ENCODE data around the gene EXD2.
"Not testable (repeated sequence)": the region's sequence is repeated elsewhere in the genome, so short reads cannot be mapped to it uniquely, and the experiment has no call there.

The EXD2 gene

DNA sequence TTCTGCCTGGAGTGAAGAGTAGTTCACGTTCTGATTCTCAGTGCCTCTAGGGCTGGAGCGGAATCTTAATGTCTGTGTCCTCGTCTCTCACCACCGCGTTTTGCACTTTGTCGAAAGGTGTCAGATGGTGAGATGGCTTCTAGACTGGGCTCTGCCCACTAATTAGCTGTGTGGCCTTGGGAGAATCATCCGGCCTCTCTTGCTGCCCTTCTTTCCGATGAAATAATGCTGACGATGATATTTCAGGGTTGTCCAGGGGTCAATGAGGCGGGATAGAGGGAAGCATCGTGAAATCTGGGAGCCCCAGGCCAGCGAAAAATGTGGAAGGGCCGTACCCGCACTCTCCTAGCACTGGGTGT is 67.8 kb downstream of the EXD2 start:
- peak in 1 of 2 experiments; percentile 40 for DNase-seq

DNA sequence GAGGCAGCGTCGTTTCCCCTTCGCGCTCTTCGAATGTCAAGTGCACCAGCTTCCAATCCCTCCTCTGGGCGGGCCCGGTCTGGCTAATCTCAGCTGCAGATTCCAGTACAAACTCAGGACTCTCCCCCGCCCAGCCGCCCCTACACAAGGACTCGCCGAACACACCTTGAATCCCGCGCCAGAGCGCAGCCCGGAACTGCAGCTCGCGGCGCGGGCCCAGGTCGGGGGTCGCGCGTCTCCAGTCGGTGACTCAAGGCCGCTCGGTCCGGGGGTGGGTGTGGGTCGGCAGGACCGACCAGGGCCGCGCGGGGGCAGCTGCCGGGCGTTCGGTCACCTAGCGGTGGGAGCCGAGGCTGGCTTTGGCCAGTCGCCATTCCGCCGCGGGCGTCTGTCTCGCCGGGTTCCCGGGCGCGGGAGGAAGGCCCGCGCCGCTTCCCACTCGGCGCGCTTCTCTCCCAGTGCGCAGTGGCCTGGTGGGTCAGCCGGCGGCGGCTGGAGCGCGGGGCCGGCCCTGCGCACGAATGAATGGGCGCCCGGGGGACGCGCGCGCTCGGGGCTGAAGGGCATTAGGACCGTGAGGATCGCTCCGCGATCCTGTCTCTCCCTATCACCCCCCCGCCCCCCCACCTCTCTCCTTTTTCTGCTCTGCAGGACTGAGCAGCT is 68.4 kb downstream of the EXD2 start, which contains the start of gene GALNT16:
TSS of gene GALNT16 (plus strand) at position 632 of the 663 bp plus-strand sequence. CDS start 133 bp downstream, outside the sequence.
- peak; percentile 81 to 88 for DNase-seq

GRCh38 chr14:69260190-69260860 is 69.0 kb downstream of the EXD2 start:
- DNase-seq, result peak; percentile 66 to 72

DNA sequence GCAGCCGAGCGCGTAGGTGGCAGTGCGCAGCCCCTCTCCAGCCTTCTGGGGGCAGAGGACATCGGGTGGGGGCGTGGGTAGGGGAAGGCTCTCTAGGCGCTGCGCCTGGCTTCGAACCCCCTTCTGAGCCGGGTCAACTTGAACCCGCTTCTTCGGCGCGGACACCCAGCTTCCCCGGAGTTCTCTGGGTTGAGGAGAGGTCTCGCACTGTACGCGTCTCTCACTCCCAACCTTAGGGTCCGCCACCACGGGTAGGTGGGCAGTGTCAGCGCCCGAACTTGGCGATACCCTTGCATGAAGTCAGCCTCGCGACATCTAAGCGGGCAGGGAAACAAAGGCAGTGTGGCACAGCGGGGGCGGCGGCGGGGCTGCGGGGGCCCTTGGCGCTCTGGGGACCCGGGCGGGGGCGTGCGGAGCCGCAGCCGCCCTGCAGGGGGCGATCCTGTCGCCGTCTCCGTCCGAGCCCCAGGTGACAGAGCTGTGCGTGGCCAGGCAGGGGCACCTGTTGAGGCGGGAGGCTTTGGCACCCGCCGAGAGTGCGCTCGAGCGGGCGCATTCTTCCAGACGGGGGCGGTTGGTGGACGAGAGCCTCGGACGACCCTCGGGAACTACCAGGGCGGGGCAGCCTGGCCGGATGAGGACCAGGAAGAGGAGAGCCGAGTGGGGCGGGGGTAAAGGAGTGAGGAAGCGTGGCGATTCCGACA is 69.7 kb downstream of the EXD2 start:
- peak in 1 of 2 experiments; percentile 60 for DNase-seq

DNA sequence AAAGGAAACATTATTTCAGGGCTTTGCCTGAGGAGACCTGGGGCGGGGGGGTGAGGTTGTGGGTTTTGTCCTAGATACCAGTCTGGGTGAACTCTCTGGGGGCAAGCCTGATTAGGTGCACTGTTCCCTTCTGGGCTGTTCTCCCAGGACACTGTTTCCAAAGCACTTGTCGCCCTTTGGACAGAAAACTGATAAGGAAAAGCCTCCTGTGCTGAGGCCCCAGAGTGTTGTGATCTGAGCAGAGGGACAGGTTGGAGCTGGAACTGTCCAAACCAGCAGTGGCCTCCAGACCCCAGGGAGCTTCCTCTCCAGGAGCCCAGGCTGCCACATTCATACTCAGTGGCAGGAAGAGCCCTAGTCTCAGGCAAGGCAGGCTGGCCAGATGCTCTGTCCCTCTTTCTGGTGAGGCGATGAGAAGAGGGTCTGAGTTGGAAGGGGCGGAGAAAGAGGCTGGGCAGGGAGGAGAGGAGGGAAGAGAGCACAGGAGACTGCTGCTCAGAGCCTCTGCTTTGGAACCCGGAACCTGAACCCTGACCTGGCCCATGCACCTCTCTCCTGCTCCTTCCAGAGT is 70.5 kb downstream of the EXD2 start:
- peak in 1 of 2 experiments; percentile 53 for DNase-seq

- no peak for DNase-seq
Observed at GRCh38 chr14:69262516-69262915, 71.2 kb downstream of the EXD2 start.

DNA sequence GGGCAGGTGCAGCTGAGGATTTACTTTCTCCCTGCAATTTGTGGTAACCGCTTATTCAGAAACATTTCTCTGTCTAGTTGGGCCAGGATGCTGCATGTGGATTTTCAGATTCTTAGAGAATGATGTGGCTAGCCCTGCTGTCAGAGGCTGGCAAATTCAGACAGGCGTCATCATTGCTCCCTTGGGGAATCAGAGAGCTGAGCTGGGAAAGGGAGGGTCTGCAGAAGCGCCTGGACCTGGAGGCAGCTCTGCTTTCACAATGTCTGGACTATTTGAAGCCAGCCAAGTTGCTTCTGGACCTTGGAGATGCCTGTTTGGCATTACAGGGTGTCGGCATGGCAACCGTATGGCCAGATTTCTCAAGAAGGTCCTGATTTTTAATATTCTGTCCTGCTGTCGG is 72.1 kb downstream of the EXD2 start:
- DNase-seq, result peak in 1 of 2 experiments; percentile 44

GRCh38 chr14:69263771-69264170 is 72.5 kb downstream of the EXD2 start:
- no peak for DNase-seq

DNA sequence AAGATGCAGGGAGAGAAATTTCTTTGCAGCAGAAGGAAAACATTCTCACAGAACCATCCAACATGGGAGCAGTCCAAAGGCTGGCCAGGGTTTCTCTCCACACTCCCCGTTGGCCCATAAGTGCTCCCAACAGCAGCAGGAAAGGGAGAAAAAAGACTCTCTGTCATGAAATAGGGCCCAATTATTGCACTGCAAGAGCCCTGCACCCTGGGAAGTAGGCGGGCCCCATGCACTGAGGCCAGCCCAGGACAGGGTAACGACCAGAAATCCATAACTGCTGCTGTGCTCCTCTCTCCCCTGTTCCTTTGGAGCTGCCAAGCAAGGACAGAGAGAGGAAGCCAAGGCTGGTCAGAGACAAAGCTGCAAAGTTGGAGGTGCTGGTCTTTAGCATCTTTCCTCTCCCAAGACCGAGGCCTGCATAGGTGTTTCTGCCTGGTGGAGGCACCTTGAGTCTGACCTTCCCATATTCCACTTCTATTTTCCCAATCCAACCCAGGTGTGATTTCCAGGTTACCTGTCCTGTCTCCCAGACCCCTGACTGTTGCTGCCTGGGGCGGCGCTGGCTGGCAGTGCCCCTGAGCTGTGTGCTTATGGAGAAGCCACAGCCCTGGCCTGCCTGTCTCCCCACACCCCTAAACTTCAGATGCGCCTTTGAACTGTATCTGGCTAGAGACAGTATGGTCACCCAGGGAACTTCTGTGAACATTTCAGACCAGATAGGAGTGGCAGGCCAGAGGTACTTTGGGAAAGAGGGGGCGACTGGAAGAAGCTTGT is 75.5 kb downstream of the EXD2 start:
- DNase-seq, result no peak

DNA sequence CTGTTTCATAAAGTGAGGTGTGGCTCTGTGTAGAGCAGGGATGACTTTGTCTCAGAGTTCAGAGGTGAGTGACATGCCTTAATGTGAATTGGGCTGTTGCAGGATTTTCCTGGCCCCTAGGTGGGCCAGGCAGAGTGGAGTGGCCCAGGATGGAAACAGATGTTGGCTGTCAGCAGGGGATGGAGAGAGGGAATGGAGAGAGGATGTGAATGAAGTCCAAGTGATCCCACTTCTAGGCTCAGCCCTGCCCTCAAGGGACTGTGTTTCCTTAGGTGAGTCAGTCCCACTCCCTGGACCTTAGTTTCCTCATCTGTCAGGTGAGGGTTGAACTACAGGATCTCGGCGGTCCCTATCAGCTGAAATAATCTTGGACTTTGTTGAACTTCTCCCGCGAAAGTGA is 76.2 kb downstream of the EXD2 start:
- no peak for DNase-seq

DNA sequence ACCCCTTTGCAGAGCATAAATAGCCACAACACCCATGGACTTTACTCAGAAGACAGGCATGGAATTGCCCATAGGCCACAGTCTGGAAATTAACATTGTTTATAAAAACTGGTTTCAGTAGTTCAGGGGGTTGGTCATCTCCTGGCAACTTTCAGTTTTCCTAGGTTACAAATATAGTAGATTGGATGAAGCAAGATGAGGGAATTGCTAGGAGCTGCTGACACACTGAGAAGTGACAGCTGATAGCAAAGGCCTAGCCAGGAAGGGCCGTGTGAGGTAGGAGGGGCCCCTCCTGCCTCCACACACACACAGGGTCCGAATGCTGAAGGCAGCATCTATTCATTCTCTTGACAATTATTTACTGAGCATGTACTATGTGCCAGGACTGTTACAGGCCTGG is 76.9 kb downstream of the EXD2 start:
- DNase-seq, result no peak

- no peak for DNase-seq
Observed at GRCh38 chr14:69268763-69269162, 77.5 kb downstream of the EXD2 start.

GRCh38 chr14:69269381-69269780 is 78.1 kb downstream of the EXD2 start:
- DNase-seq, result no peak

DNA sequence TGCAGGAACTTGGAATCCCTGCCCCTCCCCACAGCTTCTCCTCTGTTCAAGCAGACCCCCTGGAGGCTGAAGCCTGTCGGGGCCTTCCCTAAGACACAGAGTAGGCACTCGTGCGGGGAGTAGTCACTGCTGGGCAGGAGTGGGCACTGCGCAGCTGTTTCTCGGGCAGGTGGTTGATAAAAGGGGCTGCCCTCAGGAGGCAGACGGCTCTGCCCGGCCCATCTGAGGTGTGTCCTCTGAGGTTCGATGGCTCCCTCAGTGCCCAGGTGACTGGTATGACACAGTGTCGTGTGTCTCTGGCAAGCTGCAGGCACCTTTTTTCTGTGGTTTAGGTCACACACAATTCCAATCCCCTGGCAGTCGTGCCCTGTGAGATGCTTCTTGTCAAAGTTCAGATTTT is 78.8 kb downstream of the EXD2 start:
- DNase-seq, result no peak

- no peak for DNase-seq
Observed at GRCh38 chr14:69270795-69271708, 79.8 kb downstream of the EXD2 start.

DNA sequence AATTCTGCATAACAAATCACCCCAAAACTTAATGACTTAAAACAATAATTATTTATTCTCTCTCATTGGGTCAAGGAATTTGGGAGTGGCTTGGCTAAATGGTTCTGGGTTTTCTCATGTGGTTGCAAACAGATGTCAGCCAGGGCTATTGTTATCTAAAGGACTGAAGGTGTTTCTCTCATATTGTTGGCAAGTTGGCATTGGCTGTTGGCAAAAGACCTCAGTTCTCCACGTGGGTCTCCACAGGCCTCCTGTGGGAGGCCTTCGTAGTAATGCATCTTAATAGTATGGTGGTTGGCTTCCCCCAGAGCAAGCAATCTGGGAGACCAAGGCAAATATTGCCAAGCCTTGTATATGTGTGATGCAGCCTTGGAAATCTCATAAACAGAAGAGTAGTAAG is 83.0 kb downstream of the EXD2 start:
- DNase-seq, result no peak

DNA sequence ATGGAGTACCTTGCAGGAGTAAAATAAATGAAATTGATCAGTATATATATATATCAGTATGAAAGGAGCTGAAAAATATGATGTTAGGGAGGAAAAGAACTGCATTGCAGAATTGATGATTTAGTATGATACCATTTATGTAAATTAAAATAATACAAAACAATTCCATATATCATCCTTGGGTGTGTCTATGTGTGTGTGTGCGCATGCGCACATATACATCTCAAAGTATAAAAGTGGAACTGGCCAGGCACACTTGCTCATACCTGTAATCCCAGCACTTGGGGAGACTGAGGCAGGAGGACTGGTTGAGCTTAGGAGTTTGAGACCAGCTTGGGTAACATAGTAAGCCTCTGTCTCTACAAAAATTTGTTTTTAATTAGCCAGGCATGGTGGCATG is 84.0 kb downstream of the EXD2 start:
- no peak for DNase-seq

- DNase-seq, result not testable (repeated sequence)
Observed at GRCh38 chr14:69277356-69277755, 86.1 kb downstream of the EXD2 start.

GRCh38 chr14:69280746-69281291 is 89.5 kb downstream of the EXD2 start:
- DNase-seq, result no peak

DNA sequence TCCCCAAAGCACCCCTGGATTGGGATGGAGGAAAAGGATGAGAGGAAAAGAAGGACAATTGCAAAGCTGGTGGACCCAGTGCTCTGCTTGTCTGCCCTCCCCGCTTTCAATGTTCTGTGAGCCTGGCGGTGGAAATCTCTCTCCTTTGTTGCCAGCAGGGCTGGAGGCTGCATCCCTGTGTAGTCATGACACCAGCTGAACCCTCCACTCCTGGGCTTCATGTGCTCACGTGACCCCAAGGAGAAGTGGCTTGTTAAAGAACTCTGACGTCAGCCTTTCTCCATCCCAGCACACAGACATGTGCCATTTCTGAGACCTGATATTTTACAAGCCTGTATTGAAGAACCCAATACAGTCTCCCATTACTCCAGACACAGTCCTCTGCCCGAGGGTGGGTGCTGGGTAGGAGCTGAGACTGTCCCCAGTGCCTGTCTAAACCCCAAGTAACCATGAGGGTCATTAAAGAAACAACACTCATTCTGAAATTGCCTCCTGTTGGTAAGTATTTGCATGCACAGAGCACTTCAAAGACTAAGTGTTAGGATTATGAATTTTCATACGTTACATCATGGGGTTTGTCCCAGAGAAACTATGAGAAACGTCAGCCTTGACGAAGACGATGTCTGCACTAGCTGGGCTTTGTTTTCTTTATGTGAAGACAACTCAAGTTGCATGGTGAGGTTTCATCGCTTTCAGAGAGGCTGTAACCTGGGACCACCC is 90.3 kb downstream of the EXD2 start:
- DNase-seq, result peak; percentile 67 to 69

DNA sequence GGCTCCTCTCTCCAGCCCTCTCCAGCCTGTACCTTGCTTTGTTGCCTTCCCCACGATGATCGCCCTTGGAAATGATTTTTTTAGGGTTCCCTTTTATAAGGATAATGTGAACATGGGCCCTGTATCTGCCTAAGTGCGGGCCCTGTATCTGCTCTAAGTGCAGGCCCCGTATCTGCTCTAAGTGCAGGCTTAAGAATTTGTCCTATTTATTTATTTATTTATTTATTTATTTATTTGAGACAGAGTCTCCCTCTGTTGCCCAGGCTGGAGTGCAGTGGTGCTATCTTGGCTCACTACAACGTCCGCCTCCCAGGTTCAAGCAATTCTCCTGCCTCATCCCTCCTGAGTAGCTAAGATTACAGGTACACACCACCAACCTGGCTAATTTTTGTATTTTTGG is 91.2 kb downstream of the EXD2 start:
- no peak for DNase-seq

All from NCI-H524 (cell line).